ENCODE measurements around the gene LRP8. TPM values are rescaled to one million over a fixed set of nuclear protein-coding genes. Genes with fewer than 3 reads are reported as not detected.

The LRP8 gene
- total and polyA plus RNA-seq, 9 of the 15 experiments (the other 6 are each of a cell fraction or from before 2014, with no cell fraction given): 7.1 to 56.1 (median 31.3) TPM

- Histone ChIP-seq H3K27ac (ENCODE audit: extremely low read depth, low read depth, low read length) (no peak overlapping the region), H3K4me2 (ENCODE audit: insufficient read depth, low read length) (no peak overlapping the region), H3K79me2 (ENCODE audit: control insufficient read depth, insufficient read depth, low read length) (peaks cover 10% of the 10 kb centered on the region), H3K27me3 (ENCODE audit: control insufficient read depth in 2 of 2, insufficient read depth in 2 of 2, low read length in 2 of 2) (peaks cover 15 to 30% of the 10 kb centered on the region in 2 experiments), H2AFZ (ENCODE audit: low read depth, low read length) (no peak overlapping the region), H4K20me1 (replicated peaks; ENCODE audit: control insufficient read depth, insufficient read depth, low read length) (no peaks in the 10 kb centered on the region), H3K9me3 (replicated peaks; ENCODE audit: control insufficient read depth, insufficient read depth, low read depth, low read length) (no peaks in the 10 kb centered on the region), H3K9ac (ENCODE audit: insufficient read depth in 1 of 2, low read depth in 2 of 2, low read length in 2 of 2) (peak overlapping the region in 1 of 2 experiments; percentile 68; a peak in 1 of 4 replicates), H3K4me1 (replicated peaks in 1 of 2; ENCODE audit: control insufficient read depth in 2 of 2, insufficient read depth in 2 of 2, low read length in 2 of 2) (peaks cover 0 to 24% of the 10 kb centered on the region in 2 experiments; a peak in 3 of 5 replicates), H3K36me3 (ENCODE audit: control insufficient read depth, insufficient read depth, low read length) (no peaks in the 10 kb centered on the region), H3K9me1 (ENCODE audit: control insufficient read depth, insufficient read depth, low read length) (no peaks in the 10 kb centered on the region), H3K4me3 (no peak overlapping the region)
- FAIRE-seq: no peak
- intact Hi-C loops (cut with micrococcal nuclease): no loop called here
- TF ChIP-seq, protein P1, sequence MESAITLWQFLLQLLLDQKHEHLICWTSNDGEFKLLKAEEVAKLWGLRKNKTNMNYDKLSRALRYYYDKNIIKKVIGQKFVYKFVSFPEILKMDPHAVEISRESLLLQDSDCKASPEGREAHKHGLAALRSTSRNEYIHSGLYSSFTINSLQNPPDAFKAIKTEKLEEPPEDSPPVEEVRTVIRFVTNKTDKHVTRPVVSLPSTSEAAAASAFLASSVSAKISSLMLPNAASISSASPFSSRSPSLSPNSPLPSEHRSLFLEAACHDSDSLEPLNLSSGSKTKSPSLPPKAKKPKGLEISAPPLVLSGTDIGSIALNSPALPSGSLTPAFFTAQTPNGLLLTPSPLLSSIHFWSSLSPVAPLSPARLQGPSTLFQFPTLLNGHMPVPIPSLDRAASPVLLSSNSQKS (CRISPR knock-in tag; IDR thresholded peaks at IDR 0.05): no peak
- TF ChIP-seq MCM3 (IDR thresholded peaks at IDR 0.05) (no peak), KDM4B (IDR thresholded peaks at IDR 0.05; ENCODE audit: borderline replicate concordance in 2 of 2, low read depth in 1 of 2) (no peak), ESRRA (IDR thresholded peaks at IDR 0.05; ENCODE audit: borderline replicate concordance, low read depth) (peak; percentile 0; the same call in 1 of the 2 replicates), ZNF24 (IDR thresholded peaks at IDR 0.05) (no peak), CC2D1A (IDR thresholded peaks at IDR 0.05) (no peak), GABPB2 (CRISPR knock-in tag; conservative IDR thresholded peaks at IDR 0.05) (no peak)
- 23% methylated on average over 7 of the region's 7 CpGs for WGBS (ENCODE audit: insufficient coverage, low coverage, missing lambda C conversion rate)
- in situ Hi-C loops (cut with MboI): no loop called here
- BruUV-seq (replicated peaks): no TSS peak
- DNase-seq (ENCODE audit: extremely low read depth in 1 of 4, low spot score in 3 of 4): peak in 1 of 4 experiments; percentile 6
- ChIA-PET POLR2A (interaction anchor here (0.6 to 1.1 kb wide), 3 partner anchors 8 to 14 kb away, joined by 3 to 5 read pairs (median 3); no protein-coding TSS in a partner anchor), CTCF (ENCODE audit: low intra/inter-chr PET ratio) (no interaction called here)
- no peak for ATAC-seq
Observed at GRCh38 chr1:53331446-53332185, 3.7 kb upstream of the LRP8 start.

All from K562 (cell line).